Right lung (tissue), 5 donors: ENCODE measurements around the gene SLIT3. TPM values are rescaled to one million over a fixed set of nuclear protein-coding genes. Genes with fewer than 3 reads are reported as not detected.

Experiments used
- DNase-seq, 2 donors: peaks; one replicate each; pipeline ENCODE4 v3.0.0-alpha.2; 2013
- polyA plus RNA-seq, 5 donors: library from polyadenylated mRNA; unstranded; fragments of 120-200 nt; gene quantifications; one replicate each; pipeline versions ENCODE4 v1.2.1 to v1.2.3, GENCODE V29; 2013; ENCODE audit warnings: inconsistent platforms in 1 of 5, low replicate concordance in 1 of 5; ENCODE audit not compliant: insufficient read length in 5 of 5, insufficient read depth in 1 of 5

The SLIT3 gene
- polyA plus RNA-seq, 5 donors = 29.5 to 51.0 (median 42.9) TPM

DNA sequence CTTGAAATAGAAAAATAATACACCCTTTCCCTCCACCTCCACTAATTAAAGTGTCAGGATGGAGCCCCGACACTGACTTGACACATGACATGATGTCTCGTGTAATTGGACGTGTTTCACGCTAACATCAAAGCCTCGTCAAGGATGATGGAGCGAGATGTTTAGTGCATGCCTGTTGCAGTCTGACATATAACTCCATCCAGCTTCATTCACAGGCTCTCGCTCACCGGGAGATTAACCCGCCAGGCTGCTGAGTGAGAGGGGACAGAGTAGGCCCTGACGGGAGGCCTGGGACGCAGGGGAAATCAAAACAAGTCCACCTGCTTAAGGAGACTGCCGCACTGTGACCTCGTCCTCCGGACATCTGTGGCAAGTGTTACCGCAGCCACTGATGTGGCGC lies 263.5 kb downstream of the SLIT3 start:
- no peak for DNase-seq

DNA sequence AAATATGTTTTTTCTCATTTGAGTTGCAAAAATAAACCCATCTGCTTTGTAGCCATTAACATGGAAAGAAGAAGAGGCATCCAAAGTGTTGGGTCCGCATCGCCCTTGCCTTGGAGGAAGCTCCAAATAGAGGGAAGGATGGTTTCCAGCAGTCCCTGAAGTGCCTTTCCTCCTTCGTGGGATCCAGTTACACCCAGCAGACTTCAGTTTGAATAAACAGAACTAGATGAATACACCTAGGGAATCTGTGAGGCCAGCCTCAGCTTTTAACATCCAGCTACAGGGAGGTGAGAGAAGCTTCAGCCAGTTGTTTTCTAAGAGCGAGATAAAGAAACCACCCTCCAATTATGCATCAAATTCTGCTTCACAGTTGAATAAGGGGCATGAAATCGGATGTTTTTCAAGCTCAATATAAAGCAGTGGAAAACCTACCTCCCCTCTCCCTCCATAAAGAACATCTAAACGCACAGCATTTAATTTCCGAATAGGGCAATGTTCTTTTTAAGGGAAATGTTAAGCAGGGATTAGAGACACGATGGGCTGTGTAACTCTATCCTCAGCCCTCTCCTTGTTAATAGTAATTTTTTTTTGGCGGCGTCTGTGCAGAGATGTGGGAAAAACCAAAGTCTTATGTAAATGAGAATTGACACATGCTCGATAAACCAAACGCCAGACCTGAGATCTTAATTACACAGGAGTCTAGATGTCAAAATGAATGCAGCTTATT lies 264.7 kb downstream of the SLIT3 start:
- no peak for DNase-seq

DNA sequence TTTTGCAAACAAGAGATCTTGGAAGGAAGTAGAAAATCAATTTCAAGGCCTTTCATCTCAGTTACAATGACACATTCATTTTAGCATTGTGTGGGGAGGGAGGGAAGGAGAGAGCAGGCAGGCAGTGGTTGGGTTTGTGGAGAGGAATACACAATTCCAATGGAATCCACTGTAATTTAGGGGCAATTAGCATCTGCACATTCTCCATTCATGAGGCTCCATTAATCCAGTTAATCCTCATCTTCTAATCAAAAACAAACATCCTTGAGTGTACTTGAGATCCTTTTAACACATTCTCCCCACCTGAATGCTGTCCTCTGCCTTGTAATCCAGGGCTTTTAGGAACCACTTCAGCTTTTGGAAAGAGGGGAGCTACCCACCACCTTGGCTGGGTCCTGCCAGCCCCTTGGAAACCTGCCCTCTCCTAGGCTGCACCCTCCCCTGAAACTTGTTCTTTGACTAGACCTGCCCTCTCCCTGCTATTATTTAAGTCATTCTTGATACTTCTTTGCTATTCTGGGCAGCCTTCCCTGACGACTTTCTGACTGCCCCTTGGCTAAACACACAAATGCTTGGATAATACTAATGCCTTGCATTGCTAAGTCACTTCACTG lies 271.2 kb downstream of the SLIT3 start:
- DNase-seq = peak in 1 of 2 donors; percentile 28

DNA sequence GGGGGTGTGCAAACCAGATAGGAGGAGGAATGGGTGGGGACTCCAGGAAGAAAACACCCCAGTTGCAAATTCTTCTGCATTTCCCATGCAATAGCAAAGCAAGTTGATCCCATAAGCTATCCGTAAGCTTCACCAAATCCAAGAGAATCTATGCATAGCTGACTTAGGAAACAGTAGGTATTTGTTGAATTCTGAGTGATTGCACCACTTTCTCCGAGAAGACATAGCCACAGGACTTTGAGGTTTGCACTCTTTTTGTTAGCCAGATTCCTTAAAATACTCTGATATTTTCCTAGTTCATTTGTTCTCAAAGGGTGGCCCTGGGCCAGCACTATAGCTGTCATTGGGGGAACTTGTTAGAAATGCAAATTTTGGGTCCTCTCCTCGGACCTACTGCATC lies 271.9 kb downstream of the SLIT3 start:
- no peak for DNase-seq

DNA sequence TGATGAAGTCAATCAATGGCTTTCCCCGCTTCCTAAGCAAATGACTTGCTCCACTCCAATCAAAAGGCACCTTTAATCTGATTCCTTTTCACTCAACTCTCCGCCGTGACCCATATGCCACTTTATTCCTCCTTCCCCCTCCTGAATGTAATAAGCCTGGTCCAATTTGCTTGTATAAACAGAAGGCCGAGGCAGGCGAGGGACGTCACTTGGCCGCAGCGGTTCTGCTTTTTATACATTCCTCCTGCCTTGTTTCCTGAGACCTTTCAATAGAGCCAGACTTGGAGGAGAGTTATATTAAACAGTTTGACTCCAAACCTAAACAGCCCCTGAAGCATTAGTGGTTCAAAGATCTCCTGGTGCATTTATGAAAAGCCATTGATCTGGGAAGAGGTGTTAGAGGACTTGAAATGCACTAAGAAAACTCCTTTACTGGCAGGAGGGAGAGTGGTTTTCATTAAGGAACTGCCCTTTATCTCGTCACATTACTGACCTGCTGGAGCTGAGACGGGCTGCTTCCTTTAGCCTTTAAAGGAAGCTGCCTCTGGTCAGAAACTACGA lies 273.4 kb downstream of the SLIT3 start:
- peak in 1 of 2 donors; percentile 34 for DNase-seq

DNA sequence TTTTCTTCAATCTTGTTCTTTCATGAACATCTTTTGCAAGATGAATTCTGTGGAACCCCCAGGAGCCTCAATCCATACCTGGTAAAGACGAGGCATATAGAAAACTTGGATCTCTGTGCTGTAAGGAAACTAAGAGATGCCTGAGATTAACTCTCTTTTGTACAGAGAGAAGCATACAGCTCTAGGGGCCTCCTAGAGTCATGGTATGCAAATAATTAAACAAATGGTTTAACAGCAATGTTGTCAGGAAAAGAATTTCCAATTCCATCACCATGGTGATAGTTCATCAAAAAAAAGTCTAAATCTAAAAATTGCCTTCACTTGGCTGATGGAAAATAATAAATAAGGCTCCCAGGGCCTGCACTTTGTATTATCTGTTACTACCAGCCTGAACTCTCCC lies 275.4 kb downstream of the SLIT3 start:
- no peak for DNase-seq

DNA sequence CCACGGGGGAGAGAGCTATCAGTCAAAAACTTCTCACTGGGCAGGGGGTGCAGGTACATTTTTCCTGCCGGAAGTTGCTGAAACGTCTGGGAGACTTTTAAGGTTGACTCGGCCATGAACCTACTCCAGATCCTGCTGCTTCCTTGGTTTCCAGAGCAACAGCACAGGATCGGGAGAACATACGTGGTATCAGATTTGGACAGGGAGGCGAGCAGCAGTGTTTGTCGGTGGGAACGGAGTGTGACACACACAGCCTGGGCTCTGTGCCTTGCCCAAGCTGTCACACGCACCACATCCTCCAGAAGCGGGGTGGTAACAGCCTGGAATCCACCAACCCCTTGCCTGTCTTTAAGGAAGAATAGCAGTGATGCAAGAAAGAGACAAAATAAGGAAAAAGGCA lies 276.5 kb downstream of the SLIT3 start:
- no peak for DNase-seq

DNA sequence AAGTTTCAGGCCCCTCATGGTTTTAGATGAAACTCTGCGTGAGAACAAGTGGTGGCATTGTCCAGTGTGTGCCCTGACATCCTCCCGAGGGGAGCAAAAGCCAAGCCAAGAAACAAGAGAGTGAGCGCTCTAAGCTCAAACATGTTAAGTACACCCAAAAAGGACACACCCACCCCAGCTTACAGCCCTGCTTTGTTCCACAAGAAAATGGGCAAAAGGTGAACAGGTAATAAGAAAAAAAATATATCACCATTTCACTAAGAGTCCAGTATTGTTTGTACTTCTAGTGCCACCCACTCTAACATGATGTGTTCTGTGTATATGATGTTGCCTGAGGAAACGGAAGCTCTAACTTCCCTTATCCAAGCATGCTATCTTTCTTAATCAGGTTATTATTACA lies 278.2 kb downstream of the SLIT3 start:
- DNase-seq = no peak

DNA sequence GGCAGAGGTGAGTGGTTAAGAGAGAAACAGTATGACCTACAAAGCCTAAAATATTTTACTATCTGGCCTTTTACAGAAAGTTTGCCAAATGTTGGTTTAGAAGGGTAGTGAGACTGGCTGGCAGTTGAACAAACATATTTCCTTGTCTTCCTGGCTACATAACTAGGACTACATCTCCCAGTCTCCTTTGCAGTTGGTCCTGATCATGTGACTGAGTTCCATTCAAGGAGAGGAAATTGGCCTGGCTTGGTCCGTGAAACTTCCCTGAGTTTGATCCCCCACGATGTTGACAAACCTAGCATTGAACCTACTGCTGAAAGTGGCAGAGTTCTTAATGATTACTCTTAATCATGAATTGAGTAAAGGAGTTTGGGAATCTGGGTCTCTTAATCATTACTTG lies 280.8 kb downstream of the SLIT3 start:
- DNase-seq = no peak

DNA sequence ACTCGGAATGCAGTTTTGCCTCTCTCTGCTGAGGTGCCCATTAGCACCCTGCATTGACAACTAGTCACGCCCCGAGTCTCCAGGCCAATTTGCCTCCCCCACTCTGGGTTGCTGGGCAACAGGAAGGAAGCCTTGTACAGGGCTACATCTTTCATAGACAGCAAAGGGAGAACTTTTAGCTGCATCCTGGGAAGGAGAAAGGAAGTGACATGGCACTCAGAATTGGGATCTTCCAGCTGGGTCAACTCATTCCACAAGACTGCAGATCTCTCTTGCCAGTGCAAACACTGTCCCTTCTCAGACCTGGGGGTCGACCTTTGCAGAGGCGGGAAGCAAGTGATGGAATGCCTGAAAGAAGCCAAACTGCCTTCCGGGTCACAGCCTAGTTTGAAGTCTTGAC lies 282.0 kb downstream of the SLIT3 start:
- DNase-seq = no peak

DNA sequence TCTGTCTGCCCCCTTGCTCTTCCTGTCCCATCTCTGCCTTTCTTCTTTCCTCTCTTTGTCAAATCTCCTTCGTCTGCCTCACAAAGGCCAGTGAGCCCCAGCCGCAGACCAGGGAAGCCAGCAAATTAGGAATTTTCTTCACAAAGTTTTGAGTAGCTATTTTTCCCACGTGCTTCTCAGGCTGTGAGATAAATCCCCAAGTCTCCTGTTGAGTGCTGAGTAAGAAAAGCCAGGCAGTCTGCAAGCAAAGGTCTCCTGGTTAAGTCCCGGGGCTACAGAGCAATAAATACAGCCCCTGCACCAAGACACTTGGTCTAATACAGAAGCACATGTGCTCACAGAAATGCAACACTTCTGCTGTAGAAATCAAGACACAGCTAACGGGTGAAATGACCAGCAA lies 284.9 kb downstream of the SLIT3 start:
- no peak for DNase-seq

DNA sequence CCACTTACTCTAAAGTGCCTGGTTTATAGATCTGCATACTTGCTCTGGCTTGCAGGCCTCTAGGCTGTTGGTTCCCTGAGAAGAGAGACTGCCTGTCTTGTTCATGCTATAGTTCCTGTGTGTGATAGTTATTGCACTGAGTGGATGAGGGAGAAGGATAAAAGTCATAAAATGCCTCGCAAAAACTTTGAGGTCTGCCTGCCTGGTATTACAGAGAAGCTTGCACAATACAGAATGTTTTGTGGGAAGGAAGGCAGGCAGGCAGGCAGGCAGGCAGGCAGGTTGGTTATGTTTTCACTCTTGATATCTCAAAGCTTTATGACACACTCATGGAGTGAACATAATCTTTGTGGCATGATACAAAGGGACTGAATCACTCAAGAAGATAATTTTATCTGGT lies 287.1 kb downstream of the SLIT3 start:
- no peak for DNase-seq

DNA sequence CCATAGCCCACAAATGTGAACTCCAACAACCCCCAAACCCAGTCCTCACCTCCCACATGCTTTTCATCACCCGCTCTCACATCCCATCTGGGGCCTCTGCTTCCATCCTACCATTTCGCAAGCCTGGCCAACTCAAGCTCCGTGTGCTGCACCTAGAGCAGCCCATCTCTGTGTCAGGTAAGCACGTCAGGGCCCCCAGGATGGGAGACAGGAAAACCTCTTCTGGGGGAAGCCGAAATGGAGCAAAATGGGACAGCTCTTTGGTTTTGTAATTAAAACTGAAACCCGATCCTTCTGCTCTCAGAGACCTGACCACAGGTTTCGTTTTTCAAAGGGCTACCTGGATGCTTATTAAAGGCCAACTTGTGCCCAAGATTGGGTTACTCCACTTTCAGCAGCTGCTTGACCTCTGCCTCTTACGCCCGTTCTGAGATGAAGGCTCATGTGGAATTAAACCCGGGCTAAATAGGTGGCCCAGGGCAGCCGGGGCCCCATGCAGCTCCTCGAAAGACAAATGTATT lies 287.7 kb downstream of the SLIT3 start:
- no peak for DNase-seq

DNA sequence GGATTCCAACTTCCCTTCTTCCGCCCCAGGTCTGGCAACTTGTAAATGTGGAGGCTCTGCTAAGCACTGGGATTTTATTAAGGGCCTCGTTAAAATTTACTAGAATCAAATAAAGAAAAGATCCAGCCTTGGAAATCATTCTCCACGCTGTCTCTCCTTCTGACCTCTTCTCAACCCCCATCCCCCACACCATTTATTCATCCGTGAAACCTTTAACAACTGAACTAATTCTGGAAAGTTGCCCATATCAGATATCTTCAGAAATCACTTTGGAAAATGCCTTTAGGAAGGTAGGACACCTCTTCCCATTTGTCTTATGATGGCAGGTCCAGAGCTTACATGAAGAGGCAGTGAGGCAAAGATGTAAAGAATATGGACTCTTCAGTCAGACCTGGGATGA lies 288.5 kb downstream of the SLIT3 start:
- DNase-seq = no peak

DNA sequence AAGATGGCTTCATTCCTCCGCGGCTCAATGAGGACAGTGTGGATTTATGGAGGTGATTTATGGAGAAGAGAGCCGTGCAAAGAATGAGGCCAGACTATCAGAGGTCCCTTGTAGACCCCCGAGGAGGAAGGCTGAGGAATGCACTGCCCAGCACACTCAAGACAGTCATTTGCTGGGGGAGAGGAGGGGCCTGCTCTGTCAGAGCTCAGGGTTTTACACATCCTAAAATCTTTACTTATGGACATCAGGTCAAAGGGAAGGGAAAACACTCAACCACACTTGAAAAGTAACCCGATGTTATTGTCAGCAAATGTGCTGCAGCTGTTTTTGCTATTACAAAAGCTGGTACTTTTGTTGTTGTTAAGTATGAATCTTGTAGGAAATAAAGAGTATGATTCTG lies 289.5 kb downstream of the SLIT3 start:
- DNase-seq = no peak

DNA sequence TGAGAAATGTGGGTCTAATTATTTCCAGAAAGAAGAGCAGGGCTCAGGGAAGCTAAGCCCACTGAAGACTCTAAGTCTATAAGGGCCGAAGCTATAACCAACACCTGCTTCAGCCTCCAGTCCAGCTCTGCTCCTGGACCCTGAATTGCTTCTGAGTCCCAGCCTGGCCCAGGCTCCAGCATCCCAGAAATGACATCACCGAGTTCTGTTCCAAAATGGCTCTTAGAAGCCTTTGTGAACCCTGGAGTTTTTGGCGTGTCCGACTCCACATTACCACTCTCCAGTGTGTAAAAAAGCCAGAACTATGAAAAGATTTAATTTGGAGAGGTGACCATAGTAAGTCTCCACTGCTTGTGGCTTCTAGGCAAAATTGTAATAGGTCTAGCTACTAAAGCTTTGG lies 289.9 kb downstream of the SLIT3 start:
- DNase-seq = no peak

DNA sequence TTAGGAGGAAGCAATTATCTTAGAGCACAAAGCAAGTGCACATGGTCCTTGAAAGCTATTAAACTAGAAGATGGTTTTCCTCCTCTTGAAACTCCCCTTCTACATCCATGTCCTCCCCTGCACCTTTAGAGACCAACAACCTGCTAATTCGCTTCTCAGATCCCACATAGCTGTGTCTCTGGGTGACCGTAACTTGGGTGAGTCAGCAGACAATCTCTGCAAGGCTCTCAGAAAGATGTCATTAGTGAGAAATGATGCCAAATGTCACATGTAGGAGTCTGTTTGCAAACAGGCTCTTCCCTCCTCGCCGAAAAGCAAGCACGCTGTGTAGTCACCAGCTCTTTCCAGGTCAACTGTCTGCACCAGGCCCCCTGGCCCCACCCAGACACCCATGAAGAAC lies 291.8 kb downstream of the SLIT3 start:
- DNase-seq = no peak

DNA sequence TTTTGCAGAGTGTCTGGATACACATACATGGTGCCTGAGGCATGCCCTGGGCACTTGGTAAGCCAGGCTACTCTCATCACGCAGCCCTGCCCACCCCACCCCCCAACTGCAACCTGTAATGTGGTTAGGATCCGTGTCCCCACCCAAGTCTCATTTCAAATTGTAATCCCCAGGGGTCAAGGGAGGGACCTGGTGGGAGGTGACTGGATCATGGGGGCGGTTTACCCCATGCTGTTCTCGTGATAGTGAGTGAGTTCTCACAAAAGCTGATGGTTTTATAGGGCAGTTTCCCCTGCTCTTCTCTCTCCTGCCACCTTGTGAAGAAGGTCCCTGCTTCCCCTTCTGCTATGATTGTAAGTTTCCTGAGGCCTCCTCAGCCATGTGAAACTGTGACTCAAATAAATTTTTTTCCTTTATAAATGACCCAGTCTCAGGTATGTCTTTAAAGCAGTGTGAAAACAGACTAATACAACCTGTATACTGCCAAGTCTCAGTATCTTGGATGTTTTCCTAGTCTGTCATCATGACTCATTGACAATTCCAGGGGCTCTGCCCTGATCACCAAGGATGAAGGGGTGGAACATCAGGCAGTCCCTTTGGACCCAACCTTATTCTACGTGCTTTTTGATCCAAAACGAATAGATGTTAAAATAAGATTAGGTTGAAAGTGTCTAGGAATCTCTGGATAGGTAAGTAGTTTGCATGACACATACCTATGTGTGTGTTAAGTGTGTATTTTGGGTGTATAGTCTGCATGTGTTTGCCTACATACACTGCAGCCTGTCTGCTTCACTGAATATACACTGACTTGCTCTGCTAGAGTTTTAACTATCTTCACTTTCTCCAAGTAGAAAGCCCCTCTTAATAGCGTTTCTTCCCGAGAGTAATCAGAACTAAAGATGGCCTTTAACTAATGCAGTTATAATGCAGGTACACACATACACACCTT lies 293.8 kb downstream of the SLIT3 start:
- no peak for DNase-seq

DNA sequence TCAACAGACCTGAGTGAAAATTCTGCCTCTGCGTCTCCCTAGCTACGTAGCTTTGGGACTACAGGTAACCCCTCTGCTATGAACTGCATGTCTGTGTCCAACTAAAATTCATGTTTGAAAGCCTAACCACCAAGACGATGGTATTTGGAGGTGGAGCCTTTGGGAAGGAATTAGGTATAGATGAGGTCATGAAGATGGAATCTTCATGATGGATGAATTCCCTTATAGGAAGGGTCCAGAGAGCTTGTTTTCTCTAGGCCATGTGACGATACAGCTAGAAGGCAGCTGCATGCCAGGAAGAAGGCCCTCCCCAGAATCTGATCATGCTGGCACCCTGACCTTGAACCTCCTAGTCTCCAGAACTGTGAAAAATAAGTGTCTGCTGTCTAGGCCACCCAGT lies 296.4 kb downstream of the SLIT3 start:
- no peak for DNase-seq

DNA sequence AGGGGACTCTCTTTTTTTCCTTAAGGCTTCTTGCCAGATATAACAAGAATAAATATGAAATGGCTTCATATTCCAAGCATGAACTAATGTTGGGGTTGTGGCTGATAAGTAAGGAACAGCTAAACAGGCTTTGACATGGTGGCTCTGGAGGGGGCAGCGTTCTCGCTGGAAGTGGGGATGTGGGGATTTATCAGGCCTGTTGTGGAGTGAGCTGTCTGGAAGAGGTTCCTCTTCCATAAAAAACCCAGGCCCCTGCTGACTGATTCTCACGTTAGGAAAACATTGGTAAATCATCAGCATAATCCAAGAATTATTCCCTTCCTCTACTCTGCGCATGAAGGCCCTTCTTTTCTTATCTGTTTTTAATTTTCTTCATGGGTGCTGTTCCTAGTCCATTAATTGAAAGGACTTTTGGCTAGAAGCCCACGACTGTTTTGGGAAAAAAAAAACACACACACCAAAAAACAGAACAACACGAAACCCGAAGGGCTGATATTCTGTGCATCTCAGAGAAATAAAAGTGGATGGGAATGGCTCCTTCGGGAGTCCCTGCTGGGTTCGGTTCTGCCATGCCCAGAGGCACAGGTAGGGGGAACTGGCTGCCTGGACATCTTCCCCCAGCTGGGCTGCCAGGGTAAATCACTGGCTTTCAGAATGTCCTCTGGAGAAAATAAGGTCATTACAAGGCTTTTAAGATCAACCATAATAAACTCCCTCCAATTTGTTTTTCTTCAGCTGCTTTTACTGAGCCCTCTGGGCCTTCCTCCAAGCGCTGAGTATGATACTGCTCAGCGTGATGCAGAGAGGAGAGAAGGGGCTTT lies 297.0 kb downstream of the SLIT3 start:
- DNase-seq = no peak

DNA sequence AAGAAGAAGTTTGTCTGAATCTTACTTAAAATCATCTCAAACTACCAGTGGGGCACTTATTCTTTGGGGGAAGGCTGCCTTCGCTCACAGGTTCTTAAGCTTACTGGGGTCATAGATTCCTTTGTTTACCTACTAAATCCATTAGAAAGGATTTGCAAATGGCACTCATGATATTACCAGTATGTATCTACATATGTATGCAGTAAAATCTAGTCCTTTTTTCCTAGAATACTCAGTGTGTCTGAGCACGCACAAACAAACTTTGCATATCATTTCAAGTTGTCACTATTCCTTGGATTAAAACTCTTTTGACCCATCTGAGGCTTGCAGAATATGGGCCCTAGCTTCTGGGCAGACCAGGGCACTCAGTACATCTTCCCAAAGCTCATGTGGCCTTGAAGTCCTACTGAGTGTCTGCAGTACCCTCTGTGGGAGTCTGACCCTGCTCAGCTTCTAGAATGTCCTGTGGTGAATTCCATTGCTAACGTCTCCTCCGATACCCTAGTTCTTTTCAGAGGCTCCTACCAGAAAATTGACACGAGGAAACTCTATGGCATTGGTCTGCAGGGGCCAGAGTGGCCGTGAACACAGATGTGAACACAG lies 297.9 kb downstream of the SLIT3 start:
- DNase-seq = no peak
